ENCODE data around the gene KRTAP5-4. TPM values are rescaled to one million over a fixed set of nuclear protein-coding genes. Genes with fewer than 3 reads are reported as not detected.

Gene KRTAP5-4
- total and polyA plus RNA-seq, 9 donors, result not detected

- Histone ChIP-seq H3K36me3 (ENCODE audit: control insufficient read depth, insufficient read depth, low read length) (no peaks in the 10 kb centered on the region), H3K4me3 (ENCODE audit: low read length) (no peak overlapping the region), H3K9me3 (replicated peaks; ENCODE audit: control insufficient read depth, low read depth, low read length) (no peaks in the 10 kb centered on the region), H3K27ac (ENCODE audit: low read length) (no peak overlapping the region), H3K27me3 (ENCODE audit: control insufficient read depth, insufficient read depth, low read length) (peaks cover 5% of the 10 kb centered on the region), H3K4me1 (ENCODE audit: control insufficient read depth, insufficient read depth, low read length) (peaks cover 23% of the 10 kb centered on the region)
- 76% methylated on average over 12 of the region's 14 CpGs for WGBS (ENCODE audit: insufficient coverage)
- DNase-seq, result no peak
These were observed 31.8 kb upstream of the KRTAP5-4 start for GRCh38 chr11:1653541-1654387.

DNA sequence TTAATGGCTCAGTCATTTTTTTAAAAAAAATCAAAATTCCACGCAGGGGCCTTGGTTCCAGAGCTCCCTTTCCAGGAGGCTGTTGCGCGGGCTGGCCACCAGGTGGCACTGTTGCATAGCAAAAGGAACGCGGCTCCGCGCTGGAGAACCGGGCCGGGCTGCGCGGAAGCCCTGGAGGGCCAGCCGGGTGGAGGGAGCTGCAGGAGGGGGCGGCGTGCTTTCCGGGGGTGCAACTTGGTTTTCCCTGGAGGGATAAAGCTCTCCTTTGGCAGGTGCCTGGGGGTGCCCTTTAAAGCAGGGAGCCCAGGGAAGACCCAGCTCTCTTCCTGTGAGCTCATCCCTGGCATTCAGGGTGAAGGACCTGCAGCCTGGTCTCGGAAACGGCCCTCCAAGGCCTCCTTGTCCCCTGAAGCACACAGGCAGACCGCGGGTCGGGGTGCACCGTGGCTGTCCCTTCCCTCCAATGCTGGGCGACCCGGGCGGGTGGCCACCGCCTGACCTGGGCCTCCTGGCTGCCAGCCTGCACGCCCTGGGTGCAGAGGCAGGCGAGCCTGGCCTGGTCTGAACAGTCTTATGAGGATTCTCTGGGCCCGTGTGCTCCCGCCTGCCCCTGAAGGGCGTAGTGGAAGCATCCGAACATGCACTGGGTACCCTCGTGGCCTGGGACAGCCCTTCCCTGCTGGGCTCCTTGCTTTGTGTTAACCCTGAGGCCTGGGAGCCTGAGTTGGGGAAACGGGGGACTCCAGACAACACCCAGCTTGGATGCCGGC lies 31.0 kb upstream of the KRTAP5-4 start:
- H3K9me3 ChIP-seq (replicated peaks; ENCODE audit: control insufficient read depth, low read depth, low read length), result no peaks in the 10 kb centered on the region
- no peak overlapping the region for H3K27ac ChIP-seq (ENCODE audit: low read length)
- 37% methylated on average over 29 of the region's 34 CpGs for WGBS (ENCODE audit: insufficient coverage)
- no peaks in the 10 kb centered on the region for H3K36me3 ChIP-seq (ENCODE audit: control insufficient read depth, insufficient read depth, low read length)
- H3K27me3 ChIP-seq (ENCODE audit: control insufficient read depth, insufficient read depth, low read length), result peaks cover 5% of the 10 kb centered on the region
- H3K4me3 ChIP-seq (ENCODE audit: low read length), result no peak overlapping the region
- H3K4me1 ChIP-seq (ENCODE audit: control insufficient read depth, insufficient read depth, low read length), result peaks cover 23% of the 10 kb centered on the region
- peak; percentile 16 for DNase-seq

DNA sequence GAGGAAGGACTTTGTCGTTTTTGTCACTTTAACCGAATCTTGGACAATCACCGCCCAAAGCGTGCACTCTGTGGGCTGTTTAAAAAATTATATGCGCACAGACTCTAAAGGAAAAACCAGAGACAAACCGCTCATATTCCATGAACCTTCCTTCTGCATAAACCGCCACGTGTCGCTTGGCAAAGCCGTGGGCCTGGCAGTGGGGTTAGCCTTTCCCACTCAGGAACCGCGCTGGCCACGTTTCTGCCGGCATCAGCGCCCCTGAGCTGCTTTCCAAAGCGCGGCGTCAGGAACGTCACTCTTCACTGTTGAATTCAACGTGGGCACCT lies 30.5 kb upstream of the KRTAP5-4 start:
- Histone ChIP-seq H3K4me3 (ENCODE audit: low read length) (no peak overlapping the region), H3K9me3 (replicated peaks; ENCODE audit: control insufficient read depth, low read depth, low read length) (no peaks in the 10 kb centered on the region), H3K4me1 (ENCODE audit: control insufficient read depth, insufficient read depth, low read length) (peaks cover 23% of the 10 kb centered on the region), H3K27ac (ENCODE audit: low read length) (peak overlapping the region; percentile 52), H3K27me3 (ENCODE audit: control insufficient read depth, insufficient read depth, low read length) (peaks cover 5% of the 10 kb centered on the region), H3K36me3 (ENCODE audit: control insufficient read depth, insufficient read depth, low read length) (no peaks in the 10 kb centered on the region)
- peak; percentile 77 for DNase-seq
- 64% methylated on average over 15 of the region's 20 CpGs for WGBS (ENCODE audit: insufficient coverage)

DNA sequence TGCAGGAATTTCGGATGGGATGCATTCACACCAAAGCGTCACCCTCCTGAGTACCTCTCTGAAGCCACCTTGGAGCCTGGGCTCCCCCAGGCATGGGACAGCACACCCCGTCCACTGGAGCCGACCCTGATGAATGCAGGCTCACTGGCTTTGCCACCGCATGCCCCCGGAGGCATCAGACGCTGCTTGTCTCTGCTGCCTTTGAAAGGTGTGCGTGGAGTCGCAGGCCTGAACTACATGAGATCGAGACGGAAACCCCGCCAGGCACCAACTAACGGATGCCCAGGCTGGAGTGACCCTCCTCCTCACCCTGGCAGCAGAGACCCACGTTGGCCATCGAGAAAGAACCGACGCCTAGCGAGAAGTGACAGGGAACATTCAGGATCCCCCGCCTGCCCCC lies 30.1 kb upstream of the KRTAP5-4 start:
- Histone ChIP-seq H3K4me1 (ENCODE audit: control insufficient read depth, insufficient read depth, low read length) (peaks cover 23% of the 10 kb centered on the region), H3K9me3 (replicated peaks; ENCODE audit: control insufficient read depth, low read depth, low read length) (no peaks in the 10 kb centered on the region), H3K4me3 (ENCODE audit: low read length) (no peak overlapping the region), H3K27me3 (ENCODE audit: control insufficient read depth, insufficient read depth, low read length) (peaks cover 5% of the 10 kb centered on the region), H3K36me3 (ENCODE audit: control insufficient read depth, insufficient read depth, low read length) (no peaks in the 10 kb centered on the region), H3K27ac (ENCODE audit: low read length) (peak overlapping the region; percentile 52)
- no peak for DNase-seq
- 78% methylated on average over 16 of the region's 19 CpGs for WGBS (ENCODE audit: insufficient coverage)

DNA sequence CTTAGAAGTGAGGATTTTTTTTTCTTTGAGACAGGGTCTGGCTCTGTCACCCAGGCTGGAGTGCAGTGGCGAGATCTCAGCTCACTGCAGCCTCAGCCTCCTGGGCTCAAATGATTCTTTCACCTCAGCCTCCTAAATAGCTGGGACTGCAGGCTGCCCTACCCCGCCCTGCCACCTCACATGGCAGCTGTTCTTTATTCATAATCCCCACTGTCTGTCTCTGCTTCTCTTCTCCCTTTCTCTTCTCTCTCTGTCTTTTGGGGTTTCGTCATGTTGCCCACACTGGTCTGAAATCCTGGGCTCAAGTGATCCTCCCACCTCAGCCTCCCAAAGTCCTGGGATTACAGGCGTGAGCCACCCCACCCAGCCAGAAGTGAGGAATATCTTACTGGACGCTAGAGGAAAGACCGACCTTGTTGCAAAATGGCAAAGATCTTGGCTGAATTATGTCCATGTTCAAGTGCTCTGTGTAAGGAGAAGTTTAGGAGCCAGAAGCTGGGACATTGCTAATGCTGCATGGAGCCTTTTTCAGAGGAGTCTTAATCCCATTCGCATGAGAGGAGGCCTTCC lies 29.6 kb upstream of the KRTAP5-4 start:
- Histone ChIP-seq H3K9me3 (replicated peaks; ENCODE audit: control insufficient read depth, low read depth, low read length) (no peaks in the 10 kb centered on the region), H3K36me3 (ENCODE audit: control insufficient read depth, insufficient read depth, low read length) (no peaks in the 10 kb centered on the region), H3K4me1 (ENCODE audit: control insufficient read depth, insufficient read depth, low read length) (peaks cover 23% of the 10 kb centered on the region), H3K27me3 (ENCODE audit: control insufficient read depth, insufficient read depth, low read length) (peaks cover 5% of the 10 kb centered on the region), H3K27ac (ENCODE audit: low read length) (peak overlapping the region; percentile 52), H3K4me3 (ENCODE audit: low read length) (no peak overlapping the region)
- DNase-seq, result no peak
- WGBS (ENCODE audit: insufficient coverage), result 79% methylated on average over 6 of the region's 7 CpGs

DNA sequence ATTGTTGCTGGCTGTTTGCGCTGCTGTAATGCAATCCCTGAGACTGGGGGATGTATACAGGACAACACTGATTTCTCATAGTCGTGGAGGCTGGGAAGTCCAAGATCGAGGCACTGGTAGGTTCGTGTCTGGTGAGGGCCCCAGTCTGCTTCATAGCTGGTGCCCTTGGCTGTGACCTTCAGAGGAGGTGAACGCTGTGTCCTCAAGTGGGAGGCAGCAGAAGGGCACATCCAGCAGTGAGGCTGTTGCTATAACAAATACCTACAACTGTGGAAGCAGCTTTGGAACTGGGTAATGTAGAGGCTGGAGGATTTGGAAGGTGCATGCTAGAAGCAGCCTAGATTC lies 29.0 kb upstream of the KRTAP5-4 start:
- Histone ChIP-seq H3K27ac (ENCODE audit: low read length) (no peak overlapping the region), H3K27me3 (ENCODE audit: control insufficient read depth, insufficient read depth, low read length) (peaks cover 5% of the 10 kb centered on the region), H3K36me3 (ENCODE audit: control insufficient read depth, insufficient read depth, low read length) (no peaks in the 10 kb centered on the region), H3K9me3 (replicated peaks; ENCODE audit: control insufficient read depth, low read depth, low read length) (no peaks in the 10 kb centered on the region), H3K4me1 (ENCODE audit: control insufficient read depth, insufficient read depth, low read length) (peaks cover 23% of the 10 kb centered on the region), H3K4me3 (ENCODE audit: low read length) (no peak overlapping the region)
- 77% methylated on average over 4 of the region's 5 CpGs for WGBS (ENCODE audit: insufficient coverage)
- DNase-seq, result no peak

DNA sequence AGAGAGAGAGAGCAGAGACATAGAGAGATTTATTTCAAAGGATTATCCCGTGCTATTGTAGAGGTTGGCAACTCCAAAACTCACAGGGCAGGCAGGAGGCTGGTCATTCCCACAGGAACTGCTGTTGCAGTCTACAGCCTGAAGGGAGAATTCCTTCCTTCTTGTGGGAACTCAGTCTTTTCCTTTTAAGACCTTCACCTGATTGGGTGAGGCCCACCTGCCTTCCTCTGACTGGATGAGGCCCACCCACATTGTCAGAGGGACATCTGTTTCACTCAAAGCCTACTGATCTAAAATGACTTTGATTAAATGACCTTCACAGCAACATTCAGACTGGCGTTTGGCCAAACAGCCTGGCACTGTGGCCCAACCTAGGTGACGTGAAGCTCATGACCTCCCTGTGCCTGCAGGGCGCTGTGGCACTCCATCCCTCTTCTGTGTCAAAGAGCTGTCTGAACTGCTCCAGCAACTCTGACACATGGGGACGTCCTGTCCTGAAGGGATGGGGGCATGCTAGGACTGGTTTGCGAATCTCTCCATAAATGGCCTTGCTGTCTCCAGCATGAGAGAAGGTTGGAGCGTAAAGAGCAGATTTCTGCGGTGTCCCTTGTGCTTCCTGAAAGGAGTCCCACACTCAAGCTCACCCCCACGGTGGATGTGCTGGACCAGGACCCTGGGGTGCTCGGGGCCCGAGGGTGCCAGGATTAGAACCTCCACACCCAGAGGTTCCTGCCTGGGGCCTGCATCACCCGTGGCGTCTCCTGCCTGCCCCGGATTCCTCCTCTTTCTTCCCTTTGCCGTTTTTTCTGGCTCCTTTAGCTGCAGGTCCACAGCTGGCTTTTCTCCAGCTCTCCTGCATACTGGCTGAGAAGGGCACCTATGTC lies 28.3 kb upstream of the KRTAP5-4 start:
- no peak overlapping the region for H3K27ac ChIP-seq (ENCODE audit: low read length)
- DNase-seq, result no peak
- H3K36me3 ChIP-seq (ENCODE audit: control insufficient read depth, insufficient read depth, low read length), result no peaks in the 10 kb centered on the region
- H3K9me3 ChIP-seq (replicated peaks; ENCODE audit: control insufficient read depth, low read depth, low read length), result no peaks in the 10 kb centered on the region
- peaks cover 5% of the 10 kb centered on the region for H3K27me3 ChIP-seq (ENCODE audit: control insufficient read depth, insufficient read depth, low read length)
- H3K4me3 ChIP-seq (ENCODE audit: low read length), result no peak overlapping the region
- WGBS (ENCODE audit: insufficient coverage), result 83% methylated on average over 7 of the region's 15 CpGs
- peaks cover 23% of the 10 kb centered on the region for H3K4me1 ChIP-seq (ENCODE audit: control insufficient read depth, insufficient read depth, low read length)

- Histone ChIP-seq H3K27ac (ENCODE audit: low read length) (no peak overlapping the region), H3K27me3 (ENCODE audit: control insufficient read depth, insufficient read depth, low read length) (peaks cover 3% of the 10 kb centered on the region), H3K4me1 (ENCODE audit: control insufficient read depth, insufficient read depth, low read length) (peaks cover 10% of the 10 kb centered on the region), H3K9me3 (replicated peaks; ENCODE audit: control insufficient read depth, low read depth, low read length) (no peaks in the 10 kb centered on the region), H3K36me3 (ENCODE audit: control insufficient read depth, insufficient read depth, low read length) (no peaks in the 10 kb centered on the region), H3K4me3 (ENCODE audit: low read length) (no peak overlapping the region)
- no peak for DNase-seq
- 91% methylated on average over 19 of the region's 28 CpGs for WGBS (ENCODE audit: insufficient coverage)
These were observed 26.9 kb upstream of the KRTAP5-4 start for GRCh38 chr11:1648653-1649420.

- Histone ChIP-seq H3K9me3 (replicated peaks; ENCODE audit: control insufficient read depth, low read depth, low read length) (no peaks in the 10 kb centered on the region), H3K4me1 (ENCODE audit: control insufficient read depth, insufficient read depth, low read length) (peaks cover 3% of the 10 kb centered on the region), H3K4me3 (ENCODE audit: low read length) (no peak overlapping the region), H3K36me3 (ENCODE audit: control insufficient read depth, insufficient read depth, low read length) (no peaks in the 10 kb centered on the region), H3K27ac (ENCODE audit: low read length) (no peak overlapping the region), H3K27me3 (ENCODE audit: control insufficient read depth, insufficient read depth, low read length) (peaks cover 1% of the 10 kb centered on the region)
- no peak for DNase-seq
- 90% methylated on average over 32 of the region's 35 CpGs for WGBS (ENCODE audit: insufficient coverage)
These were observed 26.1 kb upstream of the KRTAP5-4 start for GRCh38 chr11:1647901-1648652.

All from muscle of leg (tissue), 11 donors.